Uterus (tissue), 4 donors: ENCODE data around the gene CPA1. TPM values are rescaled to one million over a fixed set of nuclear protein-coding genes. Genes with fewer than 3 reads are reported as not detected.
A peak's percentile ranks its signal among the peaks of the same experiment; 100 is the strongest.

Experiments
- DNase-seq, 2 donors: peaks; one replicate each; pipeline ENCODE4 v3.0.0-alpha.2; 2019 to 2020
- H3K27ac ChIP-seq, 2 donors: fragments of 200-600 bp; sonication (generic); 1 replicate in 1 of 2; 2 replicates in 1 of 2; pipeline ENCODE4 v1.5.1; 2016 to 2018
- H3K27me3 ChIP-seq, 2 donors: fragments of 200-600 bp; sonication (generic); one replicate each; pipeline ENCODE4 v1.5.1; 2018 to 2019; ENCODE audit warnings: control low read depth in 1 of 2
- H3K36me3 ChIP-seq, 2 donors: fragments of 200-600 bp; sonication (generic); one replicate each; pipeline ENCODE4 v1.5.1; 2019; ENCODE audit warnings: control low read depth in 1 of 2
- H3K4me1 ChIP-seq, 2 donors: fragments of 200-600 bp; sonication (generic); one replicate each; pipeline ENCODE4 v1.5.1; 2018 to 2019; ENCODE audit warnings: control low read depth in 1 of 2
- H3K4me3 ChIP-seq, 2 donors: fragments of 200-600 bp; sonication (generic); 1 replicate in 1 of 2; 2 replicates in 1 of 2; pipeline ENCODE4 v1.5.1; 2018 to 2019; ENCODE audit warnings: mild to moderate bottlenecking in 1 of 2
- H3K9me3 ChIP-seq, 2 donors: fragments of 200-600 bp; sonication (generic); one replicate each; pipeline ENCODE4 v1.5.1; 2019; ENCODE audit warnings: control low read depth in 1 of 2
- POLR2A ChIP-seq, 2 donors: fragments of 450-650 bp; IDR thresholded peaks; one replicate each; pipeline ENCODE4 v1.6.1; 2016; ENCODE audit warnings: antibody characterized with exemption in 2 of 2, mild to moderate bottlenecking in 1 of 2, moderate library complexity in 1 of 2
- intact Hi-C: fragments of 100-400 bp; cut with DNase I; formaldehyde crosslinking; loops from one replicate; pipeline ENCODE4 v1.15.1; 2023; ENCODE audit warnings: low total_unique reads
- total RNA-seq, 4 donors: library from RNA; depleted of rRNA in 3 of 4; stranded (reverse); fragments of >200 nt in 3 of 4; gene quantifications; one replicate each; pipeline versions ENCODE4 v1.1.0 to v1.2.4, GENCODE V29; 2014 to 2023
- TF ChIP-seq, protein P1 (sequence below), 4 experiments: fragments of 200-600 bp in 2 of 4; fragments of 450-650 bp in 2 of 4; sonication (generic) in 2 of 4; IDR thresholded peaks; one replicate each; pipeline ENCODE4 v1.5.1; 2016 to 2019; ENCODE audit warnings: antibody characterized with exemption in 4 of 4, mild to moderate bottlenecking in 2 of 4, moderate library complexity in 1 of 4
- donor health status: DM: yes; HTN: yes; CAD: no.

Gene CPA1
- total RNA-seq, 4 donors from 2014 or later: 0.46 to 3.8 TPM; not detected in 2

DNA sequence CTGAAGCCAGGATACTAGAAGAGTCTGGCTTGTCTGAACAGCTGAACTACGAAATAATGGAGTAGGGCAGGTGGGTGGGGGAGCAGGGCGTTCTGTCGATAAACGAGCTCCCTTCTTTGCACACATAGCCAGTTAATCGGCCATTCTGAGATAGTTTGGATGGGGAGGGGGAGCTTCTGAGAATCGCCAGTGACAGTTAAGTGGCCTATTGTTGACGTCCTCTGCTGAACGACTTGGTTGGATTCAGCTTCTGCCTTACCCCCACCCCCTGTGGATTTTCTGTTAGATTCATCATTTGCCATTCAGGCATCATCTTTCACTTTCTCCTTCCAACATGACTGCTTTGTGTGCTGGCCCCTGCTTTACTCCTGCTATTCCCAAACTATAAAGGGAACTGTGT is 35.2 kb upstream of the CPA1 start:
- no peak for TF ChIP-seq POLR2A (IDR thresholded peaks at IDR 0.05)
- TF ChIP-seq, protein P1, sequence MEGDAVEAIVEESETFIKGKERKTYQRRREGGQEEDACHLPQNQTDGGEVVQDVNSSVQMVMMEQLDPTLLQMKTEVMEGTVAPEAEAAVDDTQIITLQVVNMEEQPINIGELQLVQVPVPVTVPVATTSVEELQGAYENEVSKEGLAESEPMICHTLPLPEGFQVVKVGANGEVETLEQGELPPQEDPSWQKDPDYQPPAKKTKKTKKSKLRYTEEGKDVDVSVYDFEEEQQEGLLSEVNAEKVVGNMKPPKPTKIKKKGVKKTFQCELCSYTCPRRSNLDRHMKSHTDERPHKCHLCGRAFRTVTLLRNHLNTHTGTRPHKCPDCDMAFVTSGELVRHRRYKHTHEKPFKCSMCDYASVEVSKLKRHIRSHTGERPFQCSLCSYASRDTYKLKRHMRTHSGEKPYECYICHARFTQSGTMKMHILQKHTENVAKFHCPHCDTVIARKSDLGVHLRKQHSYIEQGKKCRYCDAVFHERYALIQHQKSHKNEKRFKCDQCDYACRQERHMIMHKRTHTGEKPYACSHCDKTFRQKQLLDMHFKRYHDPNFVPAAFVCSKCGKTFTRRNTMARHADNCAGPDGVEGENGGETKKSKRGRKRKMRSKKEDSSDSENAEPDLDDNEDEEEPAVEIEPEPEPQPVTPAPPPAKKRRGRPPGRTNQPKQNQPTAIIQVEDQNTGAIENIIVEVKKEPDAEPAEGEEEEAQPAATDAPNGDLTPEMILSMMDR (IDR thresholded peaks at IDR 0.05): no peak
- peak overlapping the region in 1 of 2 donors; percentile 9 for H3K4me3 ChIP-seq
- no peaks in the 10 kb centered on the region for H3K9me3 ChIP-seq
- no peak for DNase-seq
- intact Hi-C loops: no loop called here
- no peak overlapping the region for H3K27ac ChIP-seq
- H3K4me1 ChIP-seq: no peaks in the 10 kb centered on the region
- H3K36me3 ChIP-seq: no peaks in the 10 kb centered on the region
- H3K27me3 ChIP-seq: no peaks in the 10 kb centered on the region

DNA sequence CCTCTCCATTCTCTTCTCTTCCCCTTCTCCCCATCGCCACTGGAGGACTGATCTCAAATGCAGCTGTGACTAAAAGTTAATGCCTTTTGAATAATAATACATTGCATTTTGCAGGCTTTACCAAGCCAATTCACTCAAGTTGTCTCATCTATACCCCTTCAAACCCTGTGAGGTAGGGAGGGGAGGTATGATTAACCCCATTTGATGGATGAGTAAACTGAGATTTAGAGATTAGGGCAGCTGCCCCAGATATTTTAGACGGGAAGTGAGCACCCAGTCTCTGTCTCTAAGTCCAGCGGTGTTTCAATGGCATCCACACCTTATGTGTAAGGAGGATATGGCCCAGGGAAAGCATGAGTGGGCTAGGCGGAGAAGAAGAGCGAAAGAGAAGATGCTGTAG is 34.6 kb upstream of the CPA1 start:
- intact Hi-C loops: no loop called here
- Histone ChIP-seq H3K36me3 (no peaks in the 10 kb centered on the region), H3K4me3 (no peak overlapping the region), H3K9me3 (no peaks in the 10 kb centered on the region), H3K4me1 (no peaks in the 10 kb centered on the region), H3K27ac (no peak overlapping the region), H3K27me3 (no peaks in the 10 kb centered on the region)
- no peak for DNase-seq
- TF ChIP-seq, protein P1 (IDR thresholded peaks at IDR 0.05): no peak
- TF ChIP-seq POLR2A (IDR thresholded peaks at IDR 0.05): no peak

DNA sequence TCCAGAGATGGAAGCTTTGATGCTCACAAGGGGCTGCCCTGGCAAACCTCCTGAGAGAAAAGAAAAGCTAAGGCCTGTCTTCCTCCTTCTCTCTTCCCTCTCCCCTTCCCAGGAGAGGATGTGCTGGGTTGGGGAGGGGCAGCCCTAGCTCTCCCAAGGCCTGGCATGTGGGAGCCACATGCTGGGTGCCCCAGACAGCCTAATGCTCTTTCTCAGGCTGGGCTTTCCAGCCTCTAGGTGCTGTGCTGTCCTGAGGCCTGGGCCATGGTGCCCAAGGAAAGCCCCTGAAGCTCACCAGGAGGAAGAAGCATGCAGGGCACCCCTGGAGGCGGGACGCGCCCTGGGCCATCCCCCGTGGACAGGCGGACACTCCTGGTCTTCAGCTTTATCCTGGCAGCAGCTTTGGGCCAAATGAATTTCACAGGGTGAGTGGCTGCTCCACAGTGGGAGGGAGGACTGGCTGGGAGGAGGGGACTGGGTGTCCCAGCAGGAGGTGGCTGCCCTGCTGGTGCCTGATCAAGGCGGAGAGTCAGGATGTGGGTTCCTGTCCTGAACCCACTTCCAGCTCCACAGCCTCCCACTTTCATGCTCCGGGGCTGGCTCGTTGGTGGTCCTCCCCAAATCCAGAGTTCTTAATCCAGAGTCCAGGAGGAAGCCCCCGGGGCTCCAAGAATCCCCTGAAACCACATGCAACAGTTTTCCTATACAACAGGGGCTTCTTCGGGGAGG is 34.0 kb upstream of the CPA1 start:
- TF ChIP-seq, protein P1 (IDR thresholded peaks at IDR 0.05): no peak
- no peak for TF ChIP-seq POLR2A (IDR thresholded peaks at IDR 0.05)

DNA sequence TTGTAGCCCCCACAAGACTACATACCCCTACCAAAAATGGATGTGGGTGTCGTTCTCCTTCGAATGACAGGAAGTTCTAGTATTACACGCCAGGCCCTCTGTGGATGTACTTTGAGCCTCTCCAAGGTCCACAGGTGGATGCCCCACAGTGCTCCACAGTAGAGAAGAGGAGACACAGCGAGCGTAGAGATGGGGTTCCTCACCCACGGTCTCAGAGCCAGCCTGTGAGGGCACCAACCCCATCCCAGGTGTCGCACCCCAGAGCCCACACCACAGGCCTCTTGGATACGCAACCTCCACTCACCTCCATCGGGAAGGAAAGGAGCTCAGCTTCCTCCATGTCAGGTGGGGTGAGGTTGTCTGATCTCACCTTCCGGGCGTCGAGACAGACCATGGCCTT is 33.4 kb upstream of the CPA1 start:
- intact Hi-C loops: no loop called here

More for the DNA sequence above, 34.0 kb upstream of the CPA1 start:
- no peak for DNase-seq
- no peak overlapping the region for H3K4me3 ChIP-seq
- no peaks in the 10 kb centered on the region for H3K36me3 ChIP-seq
- intact Hi-C loops: no loop called here
- peaks cover 0 to under 1% of the 10 kb centered on the region in 2 donors for H3K4me1 ChIP-seq
- no peak overlapping the region for H3K27ac ChIP-seq
- H3K9me3 ChIP-seq: no peaks in the 10 kb centered on the region
- H3K27me3 ChIP-seq: no peaks in the 10 kb centered on the region

More for the DNA sequence above, 33.4 kb upstream of the CPA1 start:
- H3K36me3 ChIP-seq: no peaks in the 10 kb centered on the region
- H3K4me3 ChIP-seq: no peak overlapping the region
- H3K4me1 ChIP-seq: peaks cover 0 to 6% of the 10 kb centered on the region in 2 donors
- no peak overlapping the region for H3K27ac ChIP-seq
- no peak for TF ChIP-seq POLR2A (IDR thresholded peaks at IDR 0.05)
- TF ChIP-seq, protein P1 (IDR thresholded peaks at IDR 0.05): no peak
- H3K9me3 ChIP-seq: no peaks in the 10 kb centered on the region
- DNase-seq: no peak
- H3K27me3 ChIP-seq: no peaks in the 10 kb centered on the region
